Activated CD8-positive, alpha-beta memory T cell treated with anti-CD3 and anti-CD28 coated beads, Interleukin-2, amount 50 U/mL, for 24 hours (primary cell): ENCODE measurements around the gene SLIT1.

Experiments used
- DNase-seq: peaks from one replicate; pipeline ENCODE4 v3.0.0-alpha.2; 2020; ENCODE audit errors: extremely low read depth

Gene SLIT1

DNA sequence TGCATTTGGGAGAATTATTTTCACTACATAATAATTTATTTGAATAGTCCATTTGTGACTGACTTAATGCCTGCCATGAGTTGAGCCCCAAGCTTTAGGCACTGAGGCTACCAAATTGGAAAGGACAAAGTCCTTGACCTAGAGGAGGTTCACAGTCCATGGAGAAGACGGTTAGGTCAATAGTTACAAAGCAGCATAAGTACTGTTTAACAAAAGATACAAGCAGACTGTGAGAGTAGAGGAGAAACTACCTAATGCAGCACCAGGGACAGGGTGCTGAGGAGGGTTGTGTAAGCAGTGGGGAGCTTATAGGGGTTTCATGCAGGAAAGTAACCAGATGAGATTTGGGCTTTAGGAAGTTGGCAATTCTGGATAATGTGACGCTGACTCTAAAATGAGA is 214.4 kb downstream of the SLIT1 start:
- DNase-seq: no peak

DNA sequence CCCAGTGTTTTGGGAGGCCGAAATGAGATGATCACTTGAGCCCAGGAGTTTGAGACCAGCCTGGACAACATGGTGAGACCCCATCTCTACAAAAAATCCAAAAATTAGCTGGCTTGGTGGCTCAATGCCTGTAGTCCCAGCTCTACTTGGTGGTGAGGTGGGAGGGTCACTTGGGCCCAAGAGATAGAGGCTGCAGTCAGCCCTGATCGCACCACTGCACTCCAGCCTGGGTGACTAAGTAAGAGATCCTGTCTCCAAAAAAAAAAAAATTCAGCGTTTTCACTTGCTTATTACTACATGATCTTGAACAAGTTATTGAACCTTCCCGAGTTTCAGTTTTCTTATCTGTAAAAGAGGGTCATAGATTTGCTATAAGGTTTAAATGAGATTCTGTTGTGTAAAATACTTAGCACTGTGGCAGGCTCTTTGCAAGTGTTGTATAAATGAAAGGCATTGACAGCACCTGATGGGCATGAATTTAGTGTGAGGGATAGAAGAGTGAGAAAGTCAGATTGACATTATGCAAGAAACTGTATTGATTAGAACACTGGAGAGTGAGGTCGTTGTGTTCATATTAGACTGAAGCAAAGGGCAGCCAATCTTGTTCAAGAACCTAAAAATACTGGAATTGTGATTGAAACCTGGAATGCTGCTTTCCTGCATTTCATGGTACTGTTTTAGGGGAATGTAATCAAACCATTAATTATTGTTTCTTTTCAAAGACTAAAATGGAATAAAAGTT is 216.9 kb downstream of the SLIT1 start:
- DNase-seq: no peak

- DNase-seq: no peak
These were observed 217.9 kb downstream of the SLIT1 start for GRCh38 chr10:96967847-96968246.

- DNase-seq: no peak
These were observed 221.6 kb downstream of the SLIT1 start for GRCh38 chr10:96964131-96964530.

DNA sequence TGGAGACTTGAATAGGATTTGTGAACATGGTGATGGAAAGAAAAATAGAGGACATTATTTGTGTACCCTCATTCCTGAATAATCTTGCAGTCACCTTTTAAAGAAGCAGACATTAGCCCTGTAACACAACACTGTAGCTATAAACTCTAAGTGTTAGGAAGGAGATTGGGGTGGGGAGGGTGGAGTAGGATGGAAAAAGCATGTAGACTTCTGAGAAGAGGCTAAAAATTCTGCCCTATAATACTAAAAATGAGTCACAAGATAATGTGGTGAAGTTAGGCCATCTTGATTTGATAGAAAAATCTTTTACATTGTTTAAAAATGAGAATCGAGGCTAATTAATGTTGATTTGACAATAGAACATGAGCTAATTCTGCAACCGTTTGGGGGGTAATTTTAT is 224.9 kb downstream of the SLIT1 start:
- DNase-seq: no peak

DNA sequence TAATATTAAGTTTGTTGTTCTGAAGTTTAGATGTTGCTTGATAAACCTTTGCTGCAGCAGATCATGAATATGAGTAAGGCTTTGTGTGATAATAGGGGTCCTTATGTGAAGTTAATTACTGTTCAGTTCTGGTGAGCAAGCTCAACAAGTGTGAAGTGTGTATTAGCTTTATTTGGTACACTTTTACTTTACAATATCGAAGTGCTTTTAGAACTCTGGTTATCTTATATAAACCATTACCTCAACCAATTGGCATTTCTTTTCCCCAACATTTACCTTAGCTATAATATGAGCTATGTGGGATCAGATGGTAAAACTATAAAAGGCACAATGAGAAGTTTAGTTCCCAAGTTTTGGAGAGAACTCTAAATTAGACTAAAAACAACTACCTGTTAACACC is 226.0 kb downstream of the SLIT1 start:
- DNase-seq: no peak

DNA sequence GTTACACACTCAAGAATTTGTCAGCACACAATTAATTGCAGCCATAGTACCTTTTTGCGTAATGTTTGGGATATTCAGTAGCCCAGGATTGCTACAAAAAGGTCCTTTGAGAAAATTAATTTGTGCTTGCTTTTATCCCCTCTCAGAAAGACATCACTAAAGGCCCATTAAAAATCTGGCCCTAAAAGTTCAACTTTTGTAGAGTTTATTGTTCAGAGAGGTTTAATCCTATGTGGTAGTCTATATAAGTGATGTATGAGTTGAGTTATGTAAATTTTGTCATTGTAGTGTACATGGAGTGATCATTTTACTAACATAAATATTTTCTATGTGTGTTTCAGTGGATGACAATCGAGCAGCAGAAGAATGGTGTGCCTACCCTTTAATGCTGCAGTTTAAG is 227.7 kb downstream of the SLIT1 start:
- DNase-seq: no peak

DNA sequence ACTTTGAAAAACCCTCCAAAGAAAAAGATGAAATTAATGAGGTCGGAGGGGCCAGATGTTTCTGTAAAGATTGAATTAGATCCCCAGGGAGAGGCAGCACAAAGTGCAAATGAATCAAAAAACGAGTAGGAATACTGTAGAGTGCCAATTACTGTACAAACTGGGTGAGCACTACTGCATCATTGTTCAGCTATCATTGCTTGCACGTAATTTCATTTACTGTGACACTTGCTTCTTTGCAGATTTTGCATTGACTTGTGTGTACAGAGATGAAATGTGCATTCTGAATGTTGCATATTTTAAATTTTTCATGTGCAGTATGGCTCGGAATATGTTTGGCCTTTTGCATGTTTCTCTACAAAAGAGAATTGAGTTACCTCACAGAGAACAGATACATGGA is 230.0 kb downstream of the SLIT1 start:
- DNase-seq: no peak

- no peak for DNase-seq
These were observed 233.8 kb downstream of the SLIT1 start for GRCh38 chr10:96951954-96952353.

GRCh38 chr10:96949039-96949683 is 236.6 kb downstream of the SLIT1 start:
- DNase-seq: no peak
